NB4 (cell line): ENCODE data around the gene BBS12.

Source experiments
- CTCF ChIP-seq: IDR thresholded peaks from one replicate; pipeline ENCODE4 v1.5.1; 2012; ENCODE audit warnings: low read depth, low read length
- MAX ChIP-seq: IDR thresholded peaks from 2 replicates; pipeline ENCODE4 v1.6.1; 2011; ENCODE audit warnings: low read depth, low read length
- POLR2A ChIP-seq: IDR thresholded peaks from 2 replicates; pipeline ENCODE4 v1.6.1; 2011; ENCODE audit warnings: mild to moderate bottlenecking; ENCODE audit not compliant: insufficient read length; ENCODE audit errors: extremely low read depth

DNA sequence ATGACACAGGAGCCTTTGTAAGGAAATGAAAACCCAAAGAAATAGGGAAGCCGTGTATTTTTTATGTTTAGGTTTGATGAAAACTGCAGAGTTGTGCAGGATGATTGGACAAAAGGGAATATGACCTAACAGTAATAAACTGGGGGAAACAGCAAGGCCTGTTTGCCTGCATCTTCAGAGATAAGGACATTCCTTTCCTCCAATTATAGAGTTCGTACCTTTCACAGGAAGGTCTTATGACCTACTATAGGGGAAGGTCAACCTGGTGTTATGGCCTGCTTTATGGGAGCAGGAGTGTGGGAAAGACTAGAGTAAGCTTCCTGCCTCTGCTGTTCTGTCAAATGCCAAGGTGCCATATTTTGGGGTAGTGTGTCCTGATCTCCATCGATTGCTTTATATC lies 42.5 kb downstream of the BBS12 start:
- TF ChIP-seq CTCF = no peak
- TF ChIP-seq POLR2A = no peak
- TF ChIP-seq MAX = no peak
